Measurements from ENCODE around the gene CNNM3. TPM values are rescaled to one million over a fixed set of nuclear protein-coding genes. Genes with fewer than 3 reads are reported as not detected.

The CNNM3 gene
- total and polyA plus RNA-seq, 5 donors, result 7.2 to 14.5 (median 11.0) TPM

GRCh38 chr2:96809216-96809882 is 6.7 kb upstream of the CNNM3 start:
- no peaks in the 10 kb centered on the region for H3K9me3 ChIP-seq (ENCODE audit: control insufficient read depth, low read length)
- DNase-seq, result no peak
- WGBS, result 78% methylated on average over 13 of the region's 13 CpGs
- peaks cover 14% of the 10 kb centered on the region for H3K4me1 ChIP-seq (ENCODE audit: control insufficient read depth, insufficient read depth, low read length)
- no peak overlapping the region for H3K27ac ChIP-seq (ENCODE audit: low read length)
- H3K4me3 ChIP-seq (ENCODE audit: low read length), result no peak overlapping the region
- no peaks in the 10 kb centered on the region for H3K27me3 ChIP-seq (ENCODE audit: control insufficient read depth, insufficient read depth)
- intact Hi-C loops (cut with DNase I), result no loop called here
- ATAC-seq, result no peak

- ATAC-seq (peak in 1 of 2 donors; percentile 5), DNase-seq (no peak)
- H3K4me3 ChIP-seq (ENCODE audit: low read length), result no peak overlapping the region
- H3K4me1 ChIP-seq (ENCODE audit: control insufficient read depth, insufficient read depth, low read length), result peaks cover 14% of the 10 kb centered on the region
- WGBS, result 74% methylated on average over 12 of the region's 12 CpGs
- H3K27ac ChIP-seq (ENCODE audit: low read length), result peak overlapping the region; percentile 42
- no peaks in the 10 kb centered on the region for H3K9me3 ChIP-seq (ENCODE audit: control insufficient read depth, low read length)
- H3K27me3 ChIP-seq (ENCODE audit: control insufficient read depth, insufficient read depth), result no peaks in the 10 kb centered on the region
- intact Hi-C loops (cut with DNase I), result no loop called here
These were observed 5.9 kb upstream of the CNNM3 start for GRCh38 chr2:96809951-96810782.

DNA sequence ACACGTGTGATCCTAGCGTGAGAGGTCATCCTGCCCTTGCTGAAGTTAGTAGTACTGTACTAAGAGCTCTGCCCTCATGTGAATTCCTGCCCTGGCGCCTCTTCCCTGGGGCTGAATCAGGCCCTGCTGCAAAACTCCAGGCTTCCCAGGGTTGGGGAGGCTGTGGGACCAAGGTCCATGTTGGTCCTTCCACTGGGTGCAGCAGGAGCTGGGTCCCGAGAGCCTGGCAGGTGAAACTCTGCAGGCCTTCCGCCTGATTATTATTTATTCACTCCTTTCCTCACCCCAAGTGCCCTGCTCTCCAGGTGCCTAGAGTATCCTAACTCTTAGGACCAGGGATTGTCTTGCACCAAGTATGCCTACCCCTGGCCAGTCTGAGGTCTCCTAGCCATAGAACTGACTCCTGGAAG is 5.3 kb upstream of the CNNM3 start:
- H3K4me1 ChIP-seq (ENCODE audit: control insufficient read depth, insufficient read depth, low read length), result peaks cover 14% of the 10 kb centered on the region

DNA sequence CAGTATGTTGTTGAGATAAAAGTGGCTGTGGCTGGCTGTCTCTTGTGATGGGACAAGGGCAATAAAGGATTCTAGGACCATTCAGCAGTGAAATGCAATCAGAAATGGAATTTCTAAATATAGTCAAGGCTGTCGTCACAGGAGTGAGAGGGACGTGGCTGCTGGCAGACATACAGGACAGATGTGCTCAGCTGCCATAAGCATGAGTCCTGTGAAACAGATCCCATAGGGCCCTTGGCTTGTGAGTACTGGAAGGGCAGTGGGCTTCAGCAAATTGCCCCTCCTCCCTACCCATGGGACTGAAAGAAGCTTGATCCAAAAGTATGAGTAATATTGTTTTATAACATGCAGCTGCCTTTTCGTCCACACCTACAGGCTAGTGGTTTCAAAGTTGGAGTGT is 4.2 kb upstream of the CNNM3 start:
- peak; percentile 79 to 86 (median 82) for DNase-seq
- intact Hi-C loops (cut with DNase I), result no loop called here
- Histone ChIP-seq H3K4me3 (ENCODE audit: low read length) (no peak overlapping the region), H3K4me1 (ENCODE audit: control insufficient read depth, insufficient read depth, low read length) (peaks cover 14% of the 10 kb centered on the region), H3K27ac (ENCODE audit: low read length) (peak overlapping the region; percentile 61), H3K9me3 (ENCODE audit: control insufficient read depth, low read length) (no peaks in the 10 kb centered on the region), H3K27me3 (ENCODE audit: control insufficient read depth, insufficient read depth) (no peaks in the 10 kb centered on the region)
- peak in 1 of 2 donors; percentile 36 for ATAC-seq
- 22% methylated on average over 3 of the region's 3 CpGs for WGBS

More for the DNA sequence above, 5.3 kb upstream of the CNNM3 start:
- intact Hi-C loops (cut with DNase I), result no loop called here
- Histone ChIP-seq H3K9me3 (ENCODE audit: control insufficient read depth, low read length) (no peaks in the 10 kb centered on the region), H3K27ac (ENCODE audit: low read length) (peak overlapping the region; percentile 45), H3K27me3 (ENCODE audit: control insufficient read depth, insufficient read depth) (no peaks in the 10 kb centered on the region), H3K4me3 (ENCODE audit: low read length) (no peak overlapping the region)
- DNase-seq (no peak), ATAC-seq (no peak)
- 83% methylated on average over 5 of the region's 5 CpGs for WGBS

DNA sequence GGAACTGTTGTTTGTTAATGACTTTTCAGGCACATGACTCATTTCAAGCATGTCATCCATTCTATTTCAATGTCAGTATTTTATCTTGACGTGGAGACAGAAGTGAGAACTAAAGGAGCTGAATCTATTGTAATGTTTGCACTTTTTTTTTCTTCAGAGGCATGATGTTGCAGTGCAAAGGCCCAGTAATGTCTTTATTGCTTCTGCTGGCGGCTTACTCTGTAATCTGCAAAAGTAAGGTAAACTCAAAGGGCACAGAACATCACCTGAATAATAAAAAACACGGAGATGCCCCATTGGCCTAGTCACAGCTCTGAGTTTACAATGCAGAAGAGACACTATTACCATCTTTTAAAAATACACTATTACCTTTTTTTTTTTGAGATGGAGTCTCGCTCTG is 2.4 kb upstream of the CNNM3 start:
- H3K4me3 ChIP-seq (ENCODE audit: low read length), result no peak overlapping the region
- H3K27me3 ChIP-seq (ENCODE audit: control insufficient read depth, insufficient read depth), result no peaks in the 10 kb centered on the region
- no peaks in the 10 kb centered on the region for H3K9me3 ChIP-seq (ENCODE audit: control insufficient read depth, low read length)
- no peak overlapping the region for H3K27ac ChIP-seq (ENCODE audit: low read length)
- intact Hi-C loops (cut with DNase I), result no loop called here
- ATAC-seq (no peak), DNase-seq (no peak)
- H3K4me1 ChIP-seq (ENCODE audit: control insufficient read depth, insufficient read depth, low read length), result peaks cover 21% of the 10 kb centered on the region
- 90% methylated on average over 4 of the region's 4 CpGs for WGBS

GRCh38 chr2:96815326-96816126 is 542 bp upstream of the CNNM3 start:
- H3K27ac ChIP-seq (ENCODE audit: low read length), result peak overlapping the region; percentile 85
- no peak for ATAC-seq
- 2% methylated on average over 60 of the region's 60 CpGs for WGBS
- no peaks in the 10 kb centered on the region for H3K9me3 ChIP-seq (ENCODE audit: control insufficient read depth, low read length)
- intact Hi-C loops (cut with DNase I), result no loop called here
- peak overlapping the region; percentile 92 for H3K4me3 ChIP-seq (ENCODE audit: low read length)
- H3K27me3 ChIP-seq (ENCODE audit: control insufficient read depth, insufficient read depth), result no peaks in the 10 kb centered on the region
- peaks cover 29% of the 10 kb centered on the region for H3K4me1 ChIP-seq (ENCODE audit: control insufficient read depth, insufficient read depth, low read length)
- peak in 2 of 3 donors; percentile 57 to 65 for DNase-seq

- DNase-seq, result peak in 2 of 3 donors; percentile 37 to 70
- 3% methylated on average over 89 of the region's 89 CpGs for WGBS
- peaks cover 24% of the 10 kb centered on the region for H3K4me1 ChIP-seq (ENCODE audit: control insufficient read depth, insufficient read depth, low read length)
- ATAC-seq, result peak; percentile 10 to 36
- H3K27ac ChIP-seq (ENCODE audit: low read length), result peak overlapping the region; percentile 96
- no peaks in the 10 kb centered on the region for H3K27me3 ChIP-seq (ENCODE audit: control insufficient read depth, insufficient read depth)
- intact Hi-C loops (cut with DNase I), result no loop called here
- no peaks in the 10 kb centered on the region for H3K9me3 ChIP-seq (ENCODE audit: control insufficient read depth, low read length)
- H3K4me3 ChIP-seq (ENCODE audit: low read length), result peak overlapping the region; percentile 92
These were observed 1.0 kb downstream of the CNNM3 start for GRCh38 chr2:96816836-96817702.

- H3K4me1 ChIP-seq (ENCODE audit: control insufficient read depth, insufficient read depth, low read length), result peaks cover 20% of the 10 kb centered on the region
- DNase-seq (peak in 2 of 3 donors; percentile 22 to 26), ATAC-seq (no peak)
- H3K9me3 ChIP-seq (ENCODE audit: control insufficient read depth, low read length), result no peaks in the 10 kb centered on the region
- intact Hi-C loops (cut with DNase I), result no loop called here
- no peak overlapping the region for H3K27ac ChIP-seq (ENCODE audit: low read length)
- H3K27me3 ChIP-seq (ENCODE audit: control insufficient read depth, insufficient read depth), result no peaks in the 10 kb centered on the region
- peak overlapping the region; percentile 92 for H3K4me3 ChIP-seq (ENCODE audit: low read length)
- 75% methylated on average over 8 of the region's 8 CpGs for WGBS
These were observed 1.8 kb downstream of the CNNM3 start for GRCh38 chr2:96817882-96818281.

DNA sequence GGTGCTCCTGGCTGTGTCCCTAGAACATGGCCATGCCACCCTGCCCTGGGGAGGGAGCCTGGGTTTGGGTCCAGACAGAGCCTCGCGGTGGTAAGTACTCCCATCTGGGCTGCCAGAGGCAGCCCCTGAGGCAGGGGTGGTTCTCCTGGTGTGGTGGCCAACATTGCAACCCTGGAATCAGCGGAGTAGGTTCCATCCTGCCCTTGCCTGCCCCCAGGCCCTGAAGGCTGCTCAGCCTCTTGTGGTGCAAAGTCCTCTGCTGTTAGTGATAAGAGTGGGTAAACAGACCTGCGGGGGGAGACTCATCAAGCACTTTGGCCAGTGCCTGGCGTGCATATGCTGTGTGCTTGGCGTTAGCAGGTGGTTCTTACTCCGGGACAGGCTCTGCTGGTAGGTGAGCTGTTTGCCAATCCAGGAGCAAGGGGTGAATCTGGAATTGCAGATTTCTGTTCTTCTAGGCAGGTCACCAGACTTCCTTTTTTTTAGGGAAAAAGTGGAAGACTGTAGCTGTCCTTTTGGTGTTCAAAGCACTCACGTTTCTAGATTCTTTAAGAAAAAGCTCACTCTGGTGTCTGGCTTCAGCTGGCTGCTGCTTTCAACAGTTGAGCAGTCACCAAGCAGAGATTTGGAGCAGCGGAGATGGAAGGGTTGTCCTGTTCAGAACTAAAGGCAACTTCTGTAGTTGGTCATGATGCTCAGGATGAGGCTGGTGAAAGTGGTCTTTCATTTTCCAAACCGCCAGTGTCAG is 3.2 kb downstream of the CNNM3 start:
- H3K4me1 ChIP-seq (ENCODE audit: control insufficient read depth, insufficient read depth, low read length), result peaks cover 20% of the 10 kb centered on the region
- DNase-seq, result peak in 2 of 3 donors; percentile 56 to 58

More for the DNA sequence above, 3.2 kb downstream of the CNNM3 start:
- no peak overlapping the region for H3K4me3 ChIP-seq (ENCODE audit: low read length)
- no peak overlapping the region for H3K27ac ChIP-seq (ENCODE audit: low read length)
- no peaks in the 10 kb centered on the region for H3K27me3 ChIP-seq (ENCODE audit: control insufficient read depth, insufficient read depth)
- no peaks in the 10 kb centered on the region for H3K9me3 ChIP-seq (ENCODE audit: control insufficient read depth, low read length)
- no peak for ATAC-seq
- 66% methylated on average over 10 of the region's 10 CpGs for WGBS
- intact Hi-C loops (cut with DNase I), result no loop called here
